Upper lobe of left lung (tissue), 4 donors: ENCODE results near the gene OR4D5.

Experiments used
- EP300 ChIP-seq, 4 donors: sonication (generic); formaldehyde crosslinking; IDR thresholded peaks; one replicate each; pipeline ENCODE4 v1.5.1; 2017; ENCODE audit warnings: antibody characterized with exemption in 4 of 4, control low read depth in 2 of 4
- POLR2A ChIP-seq, 4 donors: fragments of 450-650 bp; IDR thresholded peaks; one replicate each; pipeline ENCODE4 v1.5.1; 2016 to 2017; ENCODE audit warnings: antibody characterized with exemption in 4 of 4, mild to moderate bottlenecking in 2 of 4
- POLR2AphosphoS5 ChIP-seq, 2 donors: sonication (generic); formaldehyde crosslinking; IDR thresholded peaks; one replicate each; pipeline ENCODE4 v1.5.1; 2017; ENCODE audit warnings: antibody characterized with exemption in 2 of 2
- TF ChIP-seq, protein P1 (sequence below), 6 experiments: fragments of 450-650 bp in 4 of 6; fragments of 200-600 bp in 2 of 6; sonication (generic) in 2 of 6; IDR thresholded peaks; one replicate each; pipeline ENCODE4 v1.5.1; 2016 to 2019; ENCODE audit warnings: antibody characterized with exemption in 6 of 6

DNA sequence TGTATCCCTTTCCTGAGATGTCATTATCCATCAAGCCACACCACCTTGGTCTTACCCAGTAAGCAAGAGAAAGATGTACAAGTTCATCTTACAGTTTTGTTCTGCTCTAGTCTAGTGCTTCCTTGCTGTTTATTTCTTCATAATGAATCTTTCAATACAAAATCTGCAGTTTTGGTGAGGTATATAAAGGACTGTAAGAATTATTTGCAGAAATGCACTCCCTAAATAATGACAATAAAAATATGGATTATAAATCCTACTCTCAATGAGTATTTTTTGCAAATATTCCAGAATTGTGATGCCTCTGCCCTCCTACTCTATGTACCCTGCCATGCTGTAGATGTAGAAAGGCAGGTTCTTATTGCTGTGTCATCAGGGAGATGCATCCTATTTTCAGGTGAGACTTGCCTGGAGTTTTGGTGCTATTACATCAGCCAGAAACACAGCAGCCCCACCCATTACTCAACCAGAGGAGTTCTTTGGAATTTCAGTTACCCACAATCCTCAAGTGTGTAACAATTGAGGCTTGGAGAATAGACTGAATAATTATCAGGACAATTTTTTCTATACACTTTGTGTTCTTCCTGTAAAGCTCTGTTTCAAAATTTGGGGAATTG, 38.4 kb downstream of the OR4D5 start, which contains the start of gene OR10S1:
- TF ChIP-seq, protein P1, sequence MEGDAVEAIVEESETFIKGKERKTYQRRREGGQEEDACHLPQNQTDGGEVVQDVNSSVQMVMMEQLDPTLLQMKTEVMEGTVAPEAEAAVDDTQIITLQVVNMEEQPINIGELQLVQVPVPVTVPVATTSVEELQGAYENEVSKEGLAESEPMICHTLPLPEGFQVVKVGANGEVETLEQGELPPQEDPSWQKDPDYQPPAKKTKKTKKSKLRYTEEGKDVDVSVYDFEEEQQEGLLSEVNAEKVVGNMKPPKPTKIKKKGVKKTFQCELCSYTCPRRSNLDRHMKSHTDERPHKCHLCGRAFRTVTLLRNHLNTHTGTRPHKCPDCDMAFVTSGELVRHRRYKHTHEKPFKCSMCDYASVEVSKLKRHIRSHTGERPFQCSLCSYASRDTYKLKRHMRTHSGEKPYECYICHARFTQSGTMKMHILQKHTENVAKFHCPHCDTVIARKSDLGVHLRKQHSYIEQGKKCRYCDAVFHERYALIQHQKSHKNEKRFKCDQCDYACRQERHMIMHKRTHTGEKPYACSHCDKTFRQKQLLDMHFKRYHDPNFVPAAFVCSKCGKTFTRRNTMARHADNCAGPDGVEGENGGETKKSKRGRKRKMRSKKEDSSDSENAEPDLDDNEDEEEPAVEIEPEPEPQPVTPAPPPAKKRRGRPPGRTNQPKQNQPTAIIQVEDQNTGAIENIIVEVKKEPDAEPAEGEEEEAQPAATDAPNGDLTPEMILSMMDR (IDR thresholded peaks at IDR 0.05), result no peak
- TF ChIP-seq POLR2A (IDR thresholded peaks at IDR 0.05), result no peak
- TF ChIP-seq POLR2AphosphoS5 (IDR thresholded peaks at IDR 0.05), result no peak
- no peak for TF ChIP-seq EP300 (IDR thresholded peaks at IDR 0.05)
